SJCRH30 (cell line): ENCODE data around the gene TBCK. TPM values are rescaled to one million over a fixed set of nuclear protein-coding genes. Genes with fewer than 3 reads are reported as not detected.
A peak's percentile ranks its signal among the peaks of the same experiment; 100 is the strongest.
"Not testable (repeated sequence)": the region's sequence is repeated elsewhere in the genome, so short reads cannot be mapped to it uniquely, and the experiment has no call there.

Source experiments
- DNase-seq, 2 experiments: peaks; one replicate each; pipeline ENCODE4 v3.0.0-alpha.2; 2015 to 2020
- H3K27ac ChIP-seq: fragments of 250-450 bp; sonication (Bioruptor Pico); 2 replicates; pipeline ENCODE4 v1.5.1; 2020; ENCODE audit warnings: mild to moderate bottlenecking, moderate library complexity
- H3K27me3 ChIP-seq: fragments of 250-450 bp; sonication (Bioruptor Pico); 2 replicates; pipeline ENCODE4 v1.5.1; 2020; ENCODE audit warnings: mild to moderate bottlenecking, moderate library complexity
- H3K36me3 ChIP-seq: fragments of 250-450 bp; sonication (Bioruptor Pico); 2 replicates; pipeline ENCODE4 v1.5.1; 2020; ENCODE audit warnings: mild to moderate bottlenecking, moderate library complexity
- H3K4me1 ChIP-seq: fragments of 250-450 bp; sonication (Bioruptor Pico); 2 replicates; pipeline ENCODE4 v1.5.1; 2020; ENCODE audit warnings: mild to moderate bottlenecking, moderate library complexity
- H3K4me3 ChIP-seq: fragments of 250-450 bp; sonication (Bioruptor Pico); 2 replicates; pipeline ENCODE4 v1.5.1; 2020; ENCODE audit warnings: mild to moderate bottlenecking, moderate library complexity
- H3K9me3 ChIP-seq: fragments of 250-450 bp; sonication (Bioruptor Pico); replicated peaks from 2 replicates; pipeline ENCODE4 v1.5.1; 2020; ENCODE audit warnings: mild to moderate bottlenecking, moderate library complexity
- total RNA-seq: library from RNA; depleted of rRNA; stranded (reverse); fragments of >200 nt; shearing (Covaris generic); gene quantifications from 2 replicates; pipeline ENCODE4 v1.2.3, GENCODE V29; 2014

TBCK gene
- total RNA-seq, 1 experiment from 2014 or later, result 26.5 TPM

DNA sequence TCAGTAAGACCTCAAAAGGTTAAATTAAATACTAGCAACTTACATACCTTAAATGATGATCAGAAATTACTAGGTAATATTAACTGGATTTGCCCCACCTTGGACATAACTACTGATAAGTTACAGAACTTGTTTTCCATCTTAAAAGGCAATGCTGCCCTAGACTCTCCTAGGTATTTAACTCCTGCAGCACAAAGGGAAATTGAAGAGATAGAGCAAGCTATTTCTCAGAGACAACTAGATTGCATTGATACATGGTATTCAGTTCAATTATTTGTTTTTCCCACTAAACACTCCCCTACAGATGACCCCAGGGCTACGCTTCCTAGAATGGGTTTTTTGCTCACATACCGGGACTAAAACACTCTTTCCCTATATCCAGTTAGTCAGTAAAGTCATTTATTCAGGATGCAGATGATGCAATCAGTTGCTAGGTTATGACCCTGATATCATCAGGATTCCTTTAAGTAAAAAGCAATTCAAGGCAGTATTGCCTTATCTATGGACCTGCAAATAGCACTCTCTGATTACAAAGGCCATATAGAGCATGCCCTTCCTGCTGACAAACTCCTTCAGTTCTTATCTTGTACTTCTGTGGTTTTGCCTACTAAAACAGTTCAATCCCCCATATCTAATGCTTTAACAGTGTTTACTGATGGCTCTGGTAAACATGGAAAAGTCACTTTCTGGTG, 204.1 kb downstream of the TBCK start:
- not testable (repeated sequence) for H3K9me3 ChIP-seq, H3K27ac ChIP-seq, H3K4me3 ChIP-seq, H3K27me3 ChIP-seq, H3K36me3 ChIP-seq, DNase-seq, H3K4me1 ChIP-seq

DNA sequence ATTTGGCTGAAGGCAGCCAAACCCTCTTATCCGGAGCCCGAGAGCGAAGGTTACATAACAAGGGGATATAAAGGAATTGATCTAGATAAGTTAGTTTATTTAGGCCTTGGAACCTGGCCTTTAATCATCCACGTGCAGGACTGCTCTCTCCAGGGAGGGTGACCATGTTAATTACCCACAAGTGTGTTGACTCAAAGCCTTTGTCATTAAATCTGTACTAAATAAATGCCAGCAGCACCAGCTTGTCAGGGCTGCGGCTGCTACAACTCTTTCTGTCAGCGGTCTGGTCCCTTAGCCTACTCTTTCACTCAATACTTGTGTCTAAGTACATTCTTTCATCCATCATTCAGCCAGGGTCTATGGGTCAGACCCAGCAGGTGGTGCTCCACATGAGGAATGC, 206.1 kb downstream of the TBCK start:
- Histone ChIP-seq H3K36me3 (no peaks in the 10 kb centered on the region), H3K4me1 (no peaks in the 10 kb centered on the region), H3K4me3 (no peak overlapping the region), H3K27me3 (no peaks in the 10 kb centered on the region), H3K9me3 (peaks cover 4% of the 10 kb centered on the region; the same call in 1 of the 2 replicates), H3K27ac (no peak overlapping the region)
- DNase-seq, result no peak

DNA sequence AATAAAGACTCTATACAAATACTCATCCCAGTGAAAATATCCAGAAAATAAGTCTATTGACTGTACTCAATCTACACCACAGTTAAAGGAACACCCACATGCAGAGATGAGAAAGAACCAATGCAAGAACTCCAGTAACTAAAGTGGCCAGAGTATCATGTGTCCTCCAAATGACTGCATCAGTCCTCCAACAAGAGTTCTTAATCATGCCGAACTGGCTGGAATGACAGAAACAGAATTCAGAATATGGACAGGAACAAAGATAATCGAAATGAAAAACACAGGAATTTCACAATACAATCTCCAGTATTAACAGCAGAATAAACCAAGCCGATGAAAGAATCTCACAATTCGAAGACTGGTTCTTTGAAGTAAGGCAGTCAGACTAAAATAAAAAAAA, 210.3 kb downstream of the TBCK start:
- H3K4me1 ChIP-seq, result no peaks in the 10 kb centered on the region
- no peak for DNase-seq
- no peak overlapping the region for H3K27ac ChIP-seq
- H3K36me3 ChIP-seq, result no peaks in the 10 kb centered on the region
- no peak overlapping the region for H3K4me3 ChIP-seq
- no peaks in the 10 kb centered on the region for H3K27me3 ChIP-seq
- peaks cover 4% of the 10 kb centered on the region; the same call in 1 of the 2 replicates for H3K9me3 ChIP-seq

DNA sequence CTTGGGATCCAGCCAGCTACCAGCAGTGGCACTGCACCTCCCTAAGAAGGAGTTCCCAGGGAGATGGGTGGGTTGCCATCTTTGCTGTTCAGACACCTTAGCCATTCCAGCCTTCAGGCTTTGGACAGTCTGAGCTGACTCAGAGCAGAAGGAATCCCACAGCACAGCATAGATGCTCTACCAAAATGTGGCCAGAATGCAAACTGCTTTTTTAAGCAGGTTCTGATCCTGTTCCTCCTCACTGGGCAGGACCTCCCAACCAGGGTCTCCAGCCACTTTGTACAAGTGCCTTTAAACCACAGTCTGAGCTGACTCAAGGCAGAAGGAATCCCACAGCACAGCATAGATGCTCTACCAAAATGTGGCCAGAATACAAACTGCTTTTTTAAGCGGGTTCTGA, 211.7 kb downstream of the TBCK start:
- peaks cover 3% of the 10 kb centered on the region; the same call in 1 of the 2 replicates for H3K9me3 ChIP-seq
- no peaks in the 10 kb centered on the region for H3K36me3 ChIP-seq
- DNase-seq, result no peak
- no peak overlapping the region for H3K4me3 ChIP-seq
- H3K27ac ChIP-seq, result no peak overlapping the region
- no peaks in the 10 kb centered on the region for H3K27me3 ChIP-seq
- no peaks in the 10 kb centered on the region for H3K4me1 ChIP-seq

DNA sequence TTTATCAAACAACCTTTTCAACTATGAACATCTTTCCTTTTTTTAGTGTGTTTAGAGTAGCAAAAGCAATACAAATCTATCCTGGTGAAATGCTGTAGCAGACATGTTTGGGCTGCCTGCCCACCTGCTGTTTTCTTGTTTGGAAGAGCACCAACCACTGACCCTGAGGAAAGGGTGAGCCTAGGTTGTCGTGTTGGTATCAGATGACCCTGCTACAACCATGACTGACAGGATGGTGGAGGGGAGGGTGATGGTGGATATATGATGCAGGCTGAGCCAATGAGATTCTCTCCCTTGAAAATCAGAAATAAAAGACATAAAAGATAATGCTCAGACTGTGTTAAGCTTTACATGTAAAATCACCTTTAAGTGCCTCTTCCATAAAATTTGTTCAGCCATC, 219.6 kb downstream of the TBCK start:
- Histone ChIP-seq H3K27ac (no peak overlapping the region), H3K27me3 (no peaks in the 10 kb centered on the region), H3K4me3 (no peak overlapping the region), H3K4me1 (no peaks in the 10 kb centered on the region), H3K9me3 (no peaks in the 10 kb centered on the region), H3K36me3 (no peaks in the 10 kb centered on the region)
- DNase-seq, result no peak

DNA sequence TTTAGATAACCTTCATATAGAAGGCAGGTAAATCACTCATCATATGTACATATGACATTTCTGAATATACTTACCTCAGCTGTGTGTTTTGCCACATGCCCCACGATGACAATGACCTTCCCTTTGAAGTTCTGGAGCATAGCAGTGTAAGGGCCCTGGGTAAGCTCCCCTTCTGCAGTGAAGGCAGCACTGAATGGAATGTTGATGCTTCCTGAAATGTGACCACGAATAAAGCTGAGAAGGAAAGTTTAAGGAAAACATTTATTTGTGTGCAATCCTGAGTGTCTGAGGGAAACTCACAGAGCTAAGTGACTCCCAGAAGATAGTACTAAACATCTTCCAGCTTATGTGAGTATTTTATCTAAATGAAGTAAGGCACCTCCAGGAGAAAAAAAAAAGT, 220.6 kb downstream of the TBCK start:
- DNase-seq, result peak in 1 of 2 experiments; percentile 13
- Histone ChIP-seq H3K4me3 (no peak overlapping the region), H3K27me3 (no peaks in the 10 kb centered on the region), H3K27ac (no peak overlapping the region), H3K36me3 (no peaks in the 10 kb centered on the region), H3K9me3 (no peaks in the 10 kb centered on the region), H3K4me1 (no peaks in the 10 kb centered on the region)

DNA sequence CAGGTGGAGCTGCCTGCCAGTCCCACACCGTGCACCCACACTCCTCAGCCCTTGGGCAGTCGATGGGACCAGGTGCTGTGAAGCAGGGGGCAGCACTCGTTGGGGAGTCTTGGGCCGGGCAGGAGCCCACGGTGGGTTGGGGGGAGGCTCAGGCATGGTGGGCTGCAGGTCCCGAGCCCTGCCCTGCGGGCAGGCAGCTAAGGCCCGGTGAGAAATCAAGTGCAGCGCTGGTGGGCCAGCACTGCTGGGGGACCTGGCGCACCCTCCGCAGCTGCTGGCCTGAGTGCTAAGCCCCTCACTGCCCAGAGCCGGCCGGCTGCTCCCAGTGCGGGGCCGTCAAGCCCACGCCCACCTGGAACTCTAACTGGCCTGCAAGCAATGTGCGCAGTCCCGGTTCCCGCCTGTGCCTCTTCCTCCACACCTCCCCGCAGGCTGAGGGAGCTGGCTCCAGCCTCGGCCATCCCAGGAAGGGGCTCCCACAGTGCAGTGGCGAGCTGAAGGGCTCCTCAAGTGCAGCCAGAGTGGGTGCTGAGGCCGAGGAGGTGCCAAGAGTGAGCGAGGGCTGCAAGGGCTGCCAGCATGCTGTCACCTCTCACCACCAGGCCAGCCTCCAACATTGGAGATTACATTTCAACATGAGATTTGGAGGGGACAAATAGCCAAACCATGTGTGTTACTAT, 223.5 kb downstream of the TBCK start:
- no peak overlapping the region for H3K27ac ChIP-seq
- no peaks in the 10 kb centered on the region for H3K27me3 ChIP-seq
- no peak for DNase-seq
- H3K4me1 ChIP-seq, result no peaks in the 10 kb centered on the region
- no peaks in the 10 kb centered on the region; the same call in 1 of the 2 replicates for H3K9me3 ChIP-seq
- H3K36me3 ChIP-seq, result no peaks in the 10 kb centered on the region
- no peak overlapping the region for H3K4me3 ChIP-seq

DNA sequence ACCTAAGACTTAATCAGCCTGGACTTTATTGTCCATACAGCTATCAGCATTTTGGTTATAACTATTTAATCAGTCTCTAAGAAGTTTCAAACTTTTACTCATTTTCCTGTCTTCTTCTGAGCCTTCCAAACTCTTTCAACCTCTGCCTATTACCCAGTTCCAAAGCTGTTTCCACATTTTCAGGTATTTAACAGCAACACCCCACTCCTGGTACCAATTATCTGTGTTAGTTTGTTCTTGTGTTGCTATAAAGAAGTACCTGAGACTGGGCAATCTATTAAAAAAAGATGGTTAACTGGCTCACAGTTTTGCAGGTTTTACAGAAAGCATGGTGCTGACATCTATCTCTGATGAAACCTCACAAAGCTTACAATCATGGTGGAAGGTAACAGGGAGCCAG, 225.2 kb downstream of the TBCK start:
- H3K4me1 ChIP-seq, result no peaks in the 10 kb centered on the region
- no peak for DNase-seq
- H3K36me3 ChIP-seq, result no peaks in the 10 kb centered on the region

DNA sequence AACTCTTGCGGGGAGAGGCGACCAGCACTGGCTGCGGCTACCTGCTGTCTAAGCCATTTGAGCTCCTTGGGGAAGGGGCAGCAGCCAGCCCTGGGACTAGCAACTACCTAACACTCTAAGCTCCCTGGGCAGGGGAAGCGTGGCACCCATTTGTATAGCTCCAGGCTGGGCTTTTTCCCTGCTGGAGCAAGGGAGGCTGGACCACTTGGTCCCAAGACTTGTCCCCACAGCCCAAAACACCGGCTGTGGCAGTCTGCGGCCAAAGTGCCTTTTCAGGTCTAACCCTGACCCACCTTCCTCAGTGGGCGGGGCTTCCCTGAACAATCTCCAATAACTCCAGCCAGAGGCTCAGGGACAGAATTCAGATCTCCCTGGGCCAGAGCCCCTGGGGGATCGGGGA, 232.9 kb downstream of the TBCK start:
- Histone ChIP-seq H3K9me3 (no peaks in the 10 kb centered on the region; the same call in 1 of the 2 replicates), H3K4me3 (no peak overlapping the region), H3K27ac (no peak overlapping the region), H3K4me1 (0 out of 2 replicates have a peak, but pooled peaks cover 3% of the 10 kb centered on the region), H3K36me3 (no peaks in the 10 kb centered on the region), H3K27me3 (no peaks in the 10 kb centered on the region)
- DNase-seq, result no peak

More for the DNA sequence above, 225.2 kb downstream of the TBCK start:
- Histone ChIP-seq H3K27ac (no peak overlapping the region), H3K27me3 (no peaks in the 10 kb centered on the region), H3K9me3 (no peaks in the 10 kb centered on the region; the same call in 1 of the 2 replicates), H3K4me3 (no peak overlapping the region)

DNA sequence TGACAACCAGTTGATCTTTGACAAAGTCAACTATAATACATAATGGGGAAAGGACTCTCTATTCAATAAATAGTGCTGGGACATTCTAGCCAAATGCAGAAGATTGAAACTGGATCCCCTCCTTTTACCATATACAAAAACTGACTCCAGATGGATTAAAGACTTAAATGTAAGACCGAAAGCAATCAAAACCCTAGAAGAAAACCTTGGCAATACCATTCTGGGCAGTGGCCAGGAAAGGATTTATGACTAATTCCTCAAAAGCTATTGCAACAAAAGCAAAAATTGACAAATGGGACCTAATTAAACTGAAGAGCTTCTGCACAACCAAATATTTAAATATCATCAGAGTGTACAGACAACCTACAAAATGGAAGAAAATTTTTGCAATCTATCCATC, 235.6 kb downstream of the TBCK start:
- no peaks in the 10 kb centered on the region for H3K36me3 ChIP-seq
- H3K4me1 ChIP-seq, result 0 out of 2 replicates have a peak, but pooled peaks cover 3% of the 10 kb centered on the region
- no peaks in the 10 kb centered on the region; the same call in 1 of the 2 replicates for H3K9me3 ChIP-seq
- H3K27me3 ChIP-seq, result no peaks in the 10 kb centered on the region
- DNase-seq, result peak in 1 of 2 experiments; percentile 22
- no peak overlapping the region for H3K4me3 ChIP-seq
- no peak overlapping the region for H3K27ac ChIP-seq

DNA sequence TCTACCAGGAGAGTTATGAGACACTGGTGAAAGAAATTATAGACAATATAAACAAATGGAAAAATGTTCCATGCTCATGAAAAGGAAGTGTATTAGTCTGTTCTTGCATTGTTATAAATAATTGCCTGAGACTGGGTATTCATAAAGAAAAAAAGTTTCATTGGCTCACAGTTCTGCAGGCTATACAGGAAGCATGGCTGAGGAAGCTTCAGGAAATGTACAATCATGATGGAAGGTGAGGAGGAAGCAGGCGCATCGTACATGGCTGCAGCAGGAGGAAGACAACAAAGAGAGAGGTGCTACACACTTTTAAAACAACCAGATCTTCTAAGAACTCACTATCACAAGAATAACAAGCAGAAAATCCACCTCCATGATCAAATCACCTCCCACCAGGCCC, 236.4 kb downstream of the TBCK start:
- Histone ChIP-seq H3K27ac (no peak overlapping the region), H3K4me3 (no peak overlapping the region), H3K36me3 (no peaks in the 10 kb centered on the region), H3K4me1 (0 out of 2 replicates have a peak, but pooled peaks cover 3% of the 10 kb centered on the region), H3K27me3 (no peaks in the 10 kb centered on the region), H3K9me3 (no peaks in the 10 kb centered on the region; the same call in 1 of the 2 replicates)
- no peak for DNase-seq

DNA sequence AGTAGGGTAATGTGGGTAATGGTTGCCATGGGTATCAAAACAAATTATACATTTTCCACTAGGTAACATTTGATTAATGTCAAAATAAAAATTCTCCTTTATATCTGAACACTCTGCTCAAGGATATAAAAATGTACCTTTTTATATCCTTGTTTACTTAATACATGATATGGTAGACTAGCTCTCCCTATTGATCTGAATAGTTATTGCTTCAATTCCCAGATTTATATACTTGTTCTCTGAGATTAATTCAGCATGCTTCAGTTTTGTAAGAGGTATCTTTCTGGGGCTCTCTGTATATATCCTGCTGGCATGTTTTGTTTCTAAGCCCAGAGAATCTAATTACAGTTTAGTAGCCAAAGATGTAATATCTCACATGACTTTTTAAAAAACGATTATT, 251.0 kb downstream of the TBCK start:
- no peaks in the 10 kb centered on the region for H3K27me3 ChIP-seq
- H3K27ac ChIP-seq, result no peak overlapping the region
- peaks cover 17% of the 10 kb centered on the region for H3K4me1 ChIP-seq
- H3K9me3 ChIP-seq, result peaks cover 3% of the 10 kb centered on the region; the same call in 1 of the 2 replicates
- H3K36me3 ChIP-seq, result no peaks in the 10 kb centered on the region
- H3K4me3 ChIP-seq, result no peak overlapping the region
- DNase-seq, result no peak

DNA sequence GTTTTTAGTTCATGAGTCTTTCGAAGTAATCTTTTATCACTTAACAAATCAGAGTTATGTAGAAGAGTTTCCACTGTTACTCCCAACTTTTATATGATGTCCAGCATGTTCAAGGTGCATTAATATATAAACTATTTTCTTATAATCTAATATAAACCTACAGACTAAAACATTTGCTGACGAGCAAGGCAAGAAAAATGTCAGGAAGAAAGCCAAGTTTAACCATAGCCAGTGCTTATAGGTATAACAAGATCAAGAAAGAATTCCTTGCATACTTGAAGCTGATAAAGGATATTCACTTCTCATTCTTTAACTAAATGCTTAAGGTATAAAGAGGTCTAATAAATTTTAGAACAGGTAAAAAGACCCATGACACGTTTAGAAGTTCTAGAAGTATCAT, 253.0 kb downstream of the TBCK start:
- no peak for DNase-seq
- H3K4me3 ChIP-seq, result no peak overlapping the region
- H3K27ac ChIP-seq, result no peak overlapping the region
- no peaks in the 10 kb centered on the region for H3K27me3 ChIP-seq
- H3K9me3 ChIP-seq, result no peaks in the 10 kb centered on the region
- peaks cover 17% of the 10 kb centered on the region for H3K4me1 ChIP-seq
- H3K36me3 ChIP-seq, result no peaks in the 10 kb centered on the region

DNA sequence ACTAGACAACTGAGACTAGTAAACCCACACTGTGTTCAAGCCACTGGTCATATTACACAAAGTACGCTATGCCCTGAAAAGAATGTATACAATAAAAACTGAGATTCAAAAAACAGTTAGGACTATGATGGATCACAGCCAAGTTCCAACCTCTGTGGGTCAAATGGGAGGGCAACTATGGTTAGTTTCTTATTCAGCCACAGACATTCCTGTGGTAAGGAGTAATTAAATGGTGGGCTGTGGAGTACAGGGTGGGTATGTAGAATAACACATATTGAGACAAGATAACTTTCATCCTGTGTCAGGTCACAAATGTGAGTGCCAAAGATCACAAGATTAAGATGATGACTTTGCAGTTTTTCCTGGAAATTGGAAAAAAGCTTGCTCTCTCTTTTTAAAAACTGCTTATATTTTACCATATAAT, 253.5 kb downstream of the TBCK start:
- peak; percentile 77 to 92 for DNase-seq
- H3K9me3 ChIP-seq, result no peaks in the 10 kb centered on the region
- no peaks in the 10 kb centered on the region for H3K36me3 ChIP-seq
- H3K27ac ChIP-seq, result no peak overlapping the region
- no peaks in the 10 kb centered on the region for H3K27me3 ChIP-seq
- no peak overlapping the region for H3K4me3 ChIP-seq
- H3K4me1 ChIP-seq, result peaks cover 17% of the 10 kb centered on the region

DNA sequence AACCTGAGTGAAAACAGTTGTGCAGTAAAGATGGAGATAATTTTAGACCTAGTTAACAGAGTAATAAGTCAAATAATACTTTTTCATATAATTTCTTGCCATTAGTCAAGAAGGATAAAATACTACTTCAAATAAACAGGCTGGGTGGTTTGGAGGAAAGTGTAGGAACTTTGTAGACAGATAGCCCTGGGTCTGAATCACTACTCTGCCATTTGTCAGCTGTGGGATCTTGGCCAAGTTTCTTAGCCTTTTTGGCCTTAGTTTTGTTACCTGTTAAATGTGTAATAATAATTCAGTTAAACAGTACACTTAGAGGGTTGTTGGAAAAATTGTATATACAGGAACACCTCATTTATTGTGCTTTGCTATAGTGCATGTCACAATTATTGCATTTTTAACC, 257.1 kb downstream of the TBCK start:
- no peak overlapping the region for H3K4me3 ChIP-seq
- peaks cover 17% of the 10 kb centered on the region for H3K4me1 ChIP-seq
- DNase-seq, result no peak
- no peaks in the 10 kb centered on the region for H3K27me3 ChIP-seq
- no peaks in the 10 kb centered on the region for H3K36me3 ChIP-seq
- H3K27ac ChIP-seq, result no peak overlapping the region
- H3K9me3 ChIP-seq, result no peaks in the 10 kb centered on the region
